ENCODE data around the gene MAST4. TPM values are rescaled to one million over a fixed set of nuclear protein-coding genes. Genes with fewer than 3 reads are reported as not detected.
"Not testable (repeated sequence)": the region's sequence is repeated elsewhere in the genome, so short reads cannot be mapped to it uniquely, and the experiment has no call there.

The MAST4 gene
- total RNA-seq, 2 donors from 2014 or later: 9.5 to 20.8 TPM

DNA sequence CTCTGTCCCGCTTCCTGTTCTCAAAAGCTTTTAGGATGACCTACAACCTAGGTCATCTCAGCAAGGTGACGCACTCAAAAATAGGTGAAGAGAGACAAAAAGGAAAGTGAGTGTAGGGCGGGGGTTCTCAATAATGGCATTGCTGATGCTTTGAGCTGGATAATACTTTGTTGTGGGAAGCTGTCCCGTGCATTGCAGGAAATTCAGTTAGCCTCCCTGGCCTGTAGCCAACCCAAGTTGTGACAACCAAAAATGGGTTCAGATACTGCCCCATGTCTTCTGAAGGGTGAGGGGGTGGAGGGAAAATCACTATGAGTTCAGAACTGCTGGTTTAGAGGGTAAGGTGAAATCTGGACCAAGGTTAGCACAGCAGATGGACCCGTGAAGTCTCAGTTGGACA lies 151.4 kb downstream of the MAST4 start:
- Histone ChIP-seq H3K9ac (ENCODE audit: low read depth in 2 of 2, low read length in 2 of 2) (no peak overlapping the region), H3K27me3 (no peaks in the 10 kb centered on the region), H3K4me3 (no peak overlapping the region), H3K4me1 (no peaks in the 10 kb centered on the region), H3K9me3 (no peaks in the 10 kb centered on the region), H3K36me3 (no peaks in the 10 kb centered on the region), H3K27ac (no peak overlapping the region)
- TF ChIP-seq, protein P1, sequence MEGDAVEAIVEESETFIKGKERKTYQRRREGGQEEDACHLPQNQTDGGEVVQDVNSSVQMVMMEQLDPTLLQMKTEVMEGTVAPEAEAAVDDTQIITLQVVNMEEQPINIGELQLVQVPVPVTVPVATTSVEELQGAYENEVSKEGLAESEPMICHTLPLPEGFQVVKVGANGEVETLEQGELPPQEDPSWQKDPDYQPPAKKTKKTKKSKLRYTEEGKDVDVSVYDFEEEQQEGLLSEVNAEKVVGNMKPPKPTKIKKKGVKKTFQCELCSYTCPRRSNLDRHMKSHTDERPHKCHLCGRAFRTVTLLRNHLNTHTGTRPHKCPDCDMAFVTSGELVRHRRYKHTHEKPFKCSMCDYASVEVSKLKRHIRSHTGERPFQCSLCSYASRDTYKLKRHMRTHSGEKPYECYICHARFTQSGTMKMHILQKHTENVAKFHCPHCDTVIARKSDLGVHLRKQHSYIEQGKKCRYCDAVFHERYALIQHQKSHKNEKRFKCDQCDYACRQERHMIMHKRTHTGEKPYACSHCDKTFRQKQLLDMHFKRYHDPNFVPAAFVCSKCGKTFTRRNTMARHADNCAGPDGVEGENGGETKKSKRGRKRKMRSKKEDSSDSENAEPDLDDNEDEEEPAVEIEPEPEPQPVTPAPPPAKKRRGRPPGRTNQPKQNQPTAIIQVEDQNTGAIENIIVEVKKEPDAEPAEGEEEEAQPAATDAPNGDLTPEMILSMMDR (IDR thresholded peaks at IDR 0.05): no peak
- no peak for DNase-seq
- intact Hi-C loops (cut with DNase I): no loop called here

DNA sequence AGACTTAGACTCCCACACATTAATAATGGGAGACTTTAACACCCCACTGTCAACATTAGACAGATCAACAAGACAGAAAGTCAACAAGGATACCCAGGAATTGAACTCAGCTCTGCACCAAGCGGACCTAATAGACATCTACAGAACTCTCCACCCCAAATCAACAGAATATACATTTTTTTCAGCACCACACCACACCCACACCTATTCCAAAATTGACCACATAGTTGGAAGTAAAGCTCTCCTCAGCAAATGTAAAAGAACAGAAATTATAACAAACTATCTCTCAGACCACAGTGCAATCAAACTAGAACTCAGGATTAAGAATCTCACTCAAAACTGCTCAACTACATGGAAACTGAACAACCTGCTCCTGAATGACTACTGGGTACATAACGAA lies 156.5 kb downstream of the MAST4 start:
- H3K4me3 ChIP-seq; H3K27ac ChIP-seq; H3K27me3 ChIP-seq; intact Hi-C loops (cut with DNase I); DNase-seq; H3K9ac ChIP-seq (ENCODE audit: low read depth in 2 of 2, low read length in 2 of 2); H3K4me1 ChIP-seq; H3K9me3 ChIP-seq; H3K36me3 ChIP-seq: not testable (repeated sequence)

DNA sequence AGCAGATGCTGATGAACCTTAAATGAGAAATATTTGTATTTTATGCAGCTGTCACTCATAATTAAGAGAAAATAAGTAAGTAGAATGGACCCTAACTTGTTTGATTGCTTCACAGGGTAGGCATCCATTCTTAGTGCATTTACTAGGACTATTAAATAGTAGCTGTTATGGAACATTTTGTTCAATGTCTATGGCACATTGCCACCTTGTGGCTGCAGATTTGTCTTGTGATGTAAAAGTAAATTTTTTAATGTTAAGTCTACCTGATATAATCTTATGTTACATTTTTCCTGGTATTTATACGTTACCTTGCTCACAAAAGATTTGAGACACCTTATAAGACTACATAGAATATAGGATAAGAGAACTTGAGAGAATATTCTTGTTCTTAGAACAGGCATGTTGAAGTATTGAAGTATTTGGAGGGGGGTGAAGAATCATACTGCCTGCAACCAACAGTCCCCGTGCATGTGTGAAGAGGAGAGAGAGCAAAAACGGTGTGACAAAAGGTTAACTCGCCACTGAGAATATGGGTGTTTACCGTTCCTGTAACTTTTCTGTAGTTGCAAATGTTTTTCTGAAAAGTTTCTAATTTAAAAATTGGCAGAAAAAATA lies 161.1 kb downstream of the MAST4 start:
- TF ChIP-seq, protein P1 (IDR thresholded peaks at IDR 0.05): peak; percentile 29
- H3K27me3 ChIP-seq: no peaks in the 10 kb centered on the region
- H3K9me3 ChIP-seq: no peaks in the 10 kb centered on the region
- no peak for DNase-seq
- intact Hi-C loops (cut with DNase I): loop anchor here (2.0 kb wide), 1 partner anchor 453 kb away; no protein-coding TSS in a partner anchor
- no peak overlapping the region for H3K4me3 ChIP-seq
- H3K9ac ChIP-seq (ENCODE audit: low read depth in 2 of 2, low read length in 2 of 2): no peak overlapping the region
- H3K27ac ChIP-seq: no peak overlapping the region
- H3K4me1 ChIP-seq: no peaks in the 10 kb centered on the region
- no peaks in the 10 kb centered on the region for H3K36me3 ChIP-seq

GRCh38 chr5:66757834-66758371 lies 161.7 kb downstream of the MAST4 start:
- intact Hi-C loops (cut with DNase I): loop anchor here (2.0 kb wide), 1 partner anchor 453 kb away; no protein-coding TSS in a partner anchor
- no peaks in the 10 kb centered on the region for H3K27me3 ChIP-seq
- H3K9me3 ChIP-seq: no peaks in the 10 kb centered on the region

GRCh38 chr5:66769030-66769733 lies 173.0 kb downstream of the MAST4 start:
- intact Hi-C loops (cut with DNase I): no loop called here
- H3K4me3 ChIP-seq: no peak overlapping the region
- H3K4me1 ChIP-seq: no peaks in the 10 kb centered on the region
- TF ChIP-seq, protein P1 (IDR thresholded peaks at IDR 0.05): no peak
- H3K9ac ChIP-seq (ENCODE audit: low read depth in 2 of 2, low read length in 2 of 2): no peak overlapping the region
- no peak overlapping the region for H3K27ac ChIP-seq
- no peaks in the 10 kb centered on the region for H3K27me3 ChIP-seq
- DNase-seq: no peak
- H3K36me3 ChIP-seq: no peaks in the 10 kb centered on the region
- no peaks in the 10 kb centered on the region for H3K9me3 ChIP-seq

More at GRCh38 chr5:66757834-66758371, 161.7 kb downstream of the MAST4 start:
- DNase-seq: no peak
- TF ChIP-seq, protein P1 (IDR thresholded peaks at IDR 0.05): no peak
- Histone ChIP-seq H3K36me3 (no peaks in the 10 kb centered on the region), H3K27ac (no peak overlapping the region), H3K4me1 (no peaks in the 10 kb centered on the region), H3K4me3 (no peak overlapping the region), H3K9ac (ENCODE audit: low read depth in 2 of 2, low read length in 2 of 2) (no peak overlapping the region)
